NOMO-1 treated with DMSO at 0.1 percent for 48 hours (cell line): ENCODE data around the gene PMCH.
"Not testable (repeated sequence)": the region's sequence is repeated elsewhere in the genome, so short reads cannot be mapped to it uniquely, and the experiment has no call there.

Experiments used
- DNase-seq: peaks from one replicate; lab custom pipeline; 2025; ENCODE audit not compliant: unreplicated experiment; lab: John Stamatoyannopoulos, UW

PMCH gene

GRCh38 chr12:102147062-102147587, 50.5 kb downstream of the PMCH start:
- not testable (repeated sequence) for DNase-seq
